ENCODE data around the gene PKHD1. TPM values are rescaled to one million over a fixed set of nuclear protein-coding genes. Genes with fewer than 3 reads are reported as not detected.

Gene PKHD1
- total RNA-seq, 4 donors from 2014 or later = 0.12 TPM; not detected in 3

DNA sequence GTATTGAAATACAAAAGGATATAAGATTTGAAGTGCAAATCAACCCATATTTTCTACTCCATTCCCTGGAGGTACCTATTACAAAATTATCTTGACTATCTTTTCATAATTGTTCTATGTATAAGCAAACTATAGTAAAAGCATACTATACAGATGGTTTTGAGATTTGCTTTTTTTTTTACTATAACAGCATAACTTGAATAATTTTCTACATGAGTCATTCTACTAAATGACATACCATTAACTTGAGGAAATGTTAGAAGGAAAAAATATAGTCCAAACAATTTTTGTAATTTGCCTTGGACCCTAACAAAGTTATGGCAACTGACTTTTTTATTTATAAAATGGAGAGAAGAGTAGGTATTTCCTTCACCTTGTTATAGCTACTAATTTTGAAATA is 472.7 kb downstream of the PKHD1 start:
- no peak for TF ChIP-seq CTCF (IDR thresholded peaks at IDR 0.05)
- DNase-seq (ENCODE audit: low spot score) (no peak), ATAC-seq (ENCODE audit: low FRiP score) (no peak)

- DNase-seq (ENCODE audit: low spot score) (no peak), ATAC-seq (ENCODE audit: low FRiP score) (no peak)
- TF ChIP-seq CTCF (IDR thresholded peaks at IDR 0.05) = no peak
Observed at GRCh38 chr6:51613558-51613957, 473.9 kb downstream of the PKHD1 start.

GRCh38 chr6:51608932-51609331 is 478.5 kb downstream of the PKHD1 start:
- no peak for TF ChIP-seq CTCF (IDR thresholded peaks at IDR 0.05)
- no peak for ATAC-seq (ENCODE audit: low FRiP score)
- no peak for DNase-seq (ENCODE audit: low spot score)

DNA sequence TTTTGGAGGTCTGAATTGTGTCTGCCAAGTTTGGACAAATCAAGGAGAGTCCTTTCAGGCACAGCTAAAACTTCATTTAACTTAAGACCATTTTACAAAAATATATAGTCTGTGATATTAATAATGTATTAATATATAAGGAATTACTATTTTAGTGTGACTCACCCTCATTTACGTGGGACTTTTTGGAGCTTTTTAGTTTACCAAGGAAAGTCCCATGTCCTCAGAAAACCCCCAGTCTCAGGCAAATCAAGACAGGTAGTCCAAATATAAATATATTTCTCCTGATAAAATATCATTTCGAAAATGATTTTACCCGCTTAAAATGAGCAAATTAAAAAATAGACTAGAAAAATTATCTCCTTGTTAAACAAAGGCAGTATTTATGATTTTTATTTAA is 479.0 kb downstream of the PKHD1 start:
- no peak for DNase-seq (ENCODE audit: low spot score)
- no peak for TF ChIP-seq CTCF (IDR thresholded peaks at IDR 0.05)
- ATAC-seq (ENCODE audit: low FRiP score) = no peak

DNA sequence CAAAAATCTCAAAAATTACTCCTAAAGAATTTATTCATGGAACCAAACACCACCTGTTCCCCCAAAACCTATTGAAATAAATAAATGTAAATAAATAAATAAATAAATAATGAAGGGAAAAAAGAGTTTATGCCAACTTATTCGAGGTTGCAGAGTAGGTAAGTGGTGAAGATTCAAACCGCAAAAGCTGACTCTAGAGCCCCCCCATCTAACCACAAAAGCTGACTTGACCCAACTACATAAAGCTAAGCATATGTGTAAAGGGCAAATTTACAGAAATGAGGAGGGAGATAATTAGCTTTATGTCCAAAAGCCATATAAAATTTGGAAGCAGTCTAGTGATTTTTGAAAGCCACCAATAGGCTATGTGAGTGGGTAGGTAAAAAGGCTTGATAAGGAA is 486.9 kb downstream of the PKHD1 start:
- no peak for ATAC-seq (ENCODE audit: low FRiP score)
- TF ChIP-seq CTCF (IDR thresholded peaks at IDR 0.05) = no peak
- no peak for DNase-seq (ENCODE audit: low spot score)

DNA sequence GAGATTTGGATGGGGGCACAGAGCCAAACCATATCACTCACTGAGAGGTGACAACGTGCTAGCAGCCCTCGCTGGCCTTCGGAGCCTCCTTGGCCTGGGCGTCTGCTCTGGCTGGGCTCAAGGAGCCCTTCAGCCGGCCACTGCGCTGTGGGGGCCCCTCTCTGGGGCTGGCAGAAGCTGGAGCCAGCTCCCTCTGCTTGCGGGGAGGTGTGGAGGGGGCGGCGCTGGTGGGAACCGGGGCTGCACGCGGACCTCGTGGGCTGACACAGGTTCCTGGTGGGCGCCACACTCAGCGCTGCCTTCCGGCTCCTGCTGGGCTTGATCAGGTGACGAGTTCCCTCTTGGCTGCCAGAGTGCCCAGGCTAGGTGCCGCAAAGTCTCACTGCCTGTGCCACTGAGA is 489.2 kb downstream of the PKHD1 start:
- DNase-seq (ENCODE audit: low spot score) = no peak
- TF ChIP-seq CTCF (IDR thresholded peaks at IDR 0.05) = no peak
- ATAC-seq (ENCODE audit: low FRiP score) = no peak

- ATAC-seq (ENCODE audit: low FRiP score) = no peak
- DNase-seq (ENCODE audit: low spot score) = no peak
- no peak for TF ChIP-seq CTCF (IDR thresholded peaks at IDR 0.05)
Observed at GRCh38 chr6:51594981-51595380, 492.4 kb downstream of the PKHD1 start.

Data from omental fat pad (tissue), 4 donors.